ENCODE results near the gene CIDEC.

DNA sequence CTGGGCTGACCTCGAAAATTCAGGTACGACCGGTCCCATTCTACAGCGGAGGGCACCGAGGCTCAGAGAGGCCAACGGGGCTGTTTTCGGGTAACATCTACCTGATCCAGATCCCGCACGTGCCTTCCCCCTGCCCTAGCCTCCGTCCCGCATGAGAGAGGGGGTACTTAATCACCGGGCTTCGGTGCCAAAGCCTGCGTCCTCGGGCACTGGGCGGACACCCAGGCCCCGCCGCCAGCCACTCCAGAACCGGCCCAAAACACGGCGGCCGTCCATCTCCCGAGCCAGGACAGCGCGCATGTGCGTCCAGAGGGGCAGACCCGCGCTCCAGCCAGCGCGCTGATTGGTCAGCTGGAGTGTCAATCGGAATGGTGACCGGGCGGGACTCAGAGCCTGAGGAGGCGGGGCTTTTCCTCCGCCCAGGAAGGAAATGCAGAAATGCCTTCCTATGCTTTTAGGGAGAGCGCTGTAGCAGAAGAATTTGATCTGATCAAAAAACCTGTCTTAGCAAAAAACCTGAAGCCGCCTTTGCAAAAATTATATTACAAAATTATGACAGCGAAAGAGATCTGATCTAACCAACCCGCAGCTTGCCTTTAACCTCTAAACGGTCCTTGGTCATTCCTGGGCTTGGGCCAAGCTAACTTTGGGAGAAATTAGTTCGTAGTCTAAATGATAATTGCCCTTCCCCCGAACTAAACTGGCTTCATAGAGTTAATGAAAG is 36.2 kb downstream of the CIDEC start, which contains the start of gene RPUSD3:
- TF ChIP-seq, protein P1, sequence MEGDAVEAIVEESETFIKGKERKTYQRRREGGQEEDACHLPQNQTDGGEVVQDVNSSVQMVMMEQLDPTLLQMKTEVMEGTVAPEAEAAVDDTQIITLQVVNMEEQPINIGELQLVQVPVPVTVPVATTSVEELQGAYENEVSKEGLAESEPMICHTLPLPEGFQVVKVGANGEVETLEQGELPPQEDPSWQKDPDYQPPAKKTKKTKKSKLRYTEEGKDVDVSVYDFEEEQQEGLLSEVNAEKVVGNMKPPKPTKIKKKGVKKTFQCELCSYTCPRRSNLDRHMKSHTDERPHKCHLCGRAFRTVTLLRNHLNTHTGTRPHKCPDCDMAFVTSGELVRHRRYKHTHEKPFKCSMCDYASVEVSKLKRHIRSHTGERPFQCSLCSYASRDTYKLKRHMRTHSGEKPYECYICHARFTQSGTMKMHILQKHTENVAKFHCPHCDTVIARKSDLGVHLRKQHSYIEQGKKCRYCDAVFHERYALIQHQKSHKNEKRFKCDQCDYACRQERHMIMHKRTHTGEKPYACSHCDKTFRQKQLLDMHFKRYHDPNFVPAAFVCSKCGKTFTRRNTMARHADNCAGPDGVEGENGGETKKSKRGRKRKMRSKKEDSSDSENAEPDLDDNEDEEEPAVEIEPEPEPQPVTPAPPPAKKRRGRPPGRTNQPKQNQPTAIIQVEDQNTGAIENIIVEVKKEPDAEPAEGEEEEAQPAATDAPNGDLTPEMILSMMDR (IDR thresholded peaks at IDR 0.05), result no peak
- TF ChIP-seq POLR2A (IDR thresholded peaks at IDR 0.05) (no peak), POLR2AphosphoS5 (IDR thresholded peaks at IDR 0.05) (peak; percentile 61 to 90 (median 75)), EP300 (IDR thresholded peaks at IDR 0.05; ENCODE audit: low read depth) (no peak)
